ENCODE results near the gene FAT1.

FAT1 gene

DNA sequence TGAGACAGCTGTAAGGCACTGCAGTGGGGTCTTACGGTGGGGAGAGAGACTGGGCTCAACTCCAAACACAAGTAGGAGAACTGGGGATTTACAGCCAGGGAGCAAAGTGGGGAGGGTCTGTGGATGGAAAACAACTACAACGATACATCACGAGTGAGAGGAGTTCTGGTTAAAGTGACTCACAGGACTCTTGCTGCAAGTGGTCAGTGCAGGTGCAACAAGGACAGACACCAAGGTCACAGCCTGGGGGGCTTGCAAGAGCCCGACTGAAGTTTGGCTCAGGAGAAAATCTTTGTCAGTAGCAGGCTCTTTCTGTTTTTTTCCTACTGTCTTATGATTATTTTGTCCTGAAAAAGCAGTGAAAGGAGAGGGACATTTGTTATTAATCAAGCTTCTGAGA, 10.1 kb upstream of the FAT1 start:
- no peak overlapping the region for H3K4me3 Mint-ChIP-seq
- no peak for ATAC-seq
- no peaks in the 10 kb centered on the region for H3K27me3 Mint-ChIP-seq
- H3K4me1 Mint-ChIP-seq, result no peaks in the 10 kb centered on the region
- H3K27ac Mint-ChIP-seq, result no peak overlapping the region
- no peaks in the 10 kb centered on the region for H3K36me3 Mint-ChIP-seq
- H3K9me3 Mint-ChIP-seq, result peaks cover 6% of the 10 kb centered on the region

DNA sequence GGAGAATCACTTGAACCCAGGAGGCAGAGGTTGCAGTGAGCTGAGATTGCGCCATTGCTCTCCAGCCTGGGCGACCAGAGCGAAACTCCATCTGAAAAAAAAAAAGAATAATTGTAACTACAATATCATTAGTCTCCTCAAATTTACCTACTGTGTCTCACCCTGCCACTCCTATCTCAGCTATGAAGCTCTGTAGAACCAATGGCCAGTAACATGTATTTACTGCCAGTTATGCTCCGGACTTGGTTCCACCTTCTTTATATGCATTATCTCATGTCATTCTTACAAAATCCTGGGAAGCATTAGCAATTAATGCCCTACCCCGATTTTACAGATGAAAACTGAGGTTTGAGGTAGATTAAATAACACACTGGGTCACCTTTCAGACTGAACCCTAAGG, 7.0 kb upstream of the FAT1 start:
- no peak for ATAC-seq
- Mint-ChIP-seq H3K9me3 (peaks cover 4% of the 10 kb centered on the region), H3K27ac (no peak overlapping the region), H3K27me3 (peaks cover 24% of the 10 kb centered on the region), H3K4me1 (no peaks in the 10 kb centered on the region), H3K36me3 (no peaks in the 10 kb centered on the region), H3K4me3 (no peak overlapping the region)

DNA sequence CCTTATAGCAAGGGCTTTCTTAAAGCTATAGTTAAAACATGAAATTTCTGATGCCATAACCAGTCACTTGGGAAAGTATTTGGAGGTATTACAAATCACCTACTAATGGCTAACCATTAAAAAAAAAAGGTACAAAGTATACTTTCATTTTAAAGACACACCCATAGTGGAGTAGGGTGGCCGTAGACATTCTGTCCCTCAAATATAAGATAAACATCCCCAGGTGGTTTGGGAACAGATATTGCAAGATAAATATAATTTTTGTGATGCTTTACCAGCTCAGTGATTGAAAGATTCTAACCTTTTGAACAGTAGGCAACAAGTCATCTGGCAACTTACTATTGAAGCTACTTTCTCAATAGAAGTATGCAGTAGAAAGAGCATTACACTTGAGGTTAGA, 6.2 kb upstream of the FAT1 start:
- ATAC-seq, result no peak
- Mint-ChIP-seq H3K27me3 (peaks cover 31% of the 10 kb centered on the region), H3K9me3 (peaks cover 3% of the 10 kb centered on the region), H3K4me1 (no peaks in the 10 kb centered on the region), H3K27ac (no peak overlapping the region), H3K4me3 (no peak overlapping the region), H3K36me3 (no peaks in the 10 kb centered on the region)

DNA sequence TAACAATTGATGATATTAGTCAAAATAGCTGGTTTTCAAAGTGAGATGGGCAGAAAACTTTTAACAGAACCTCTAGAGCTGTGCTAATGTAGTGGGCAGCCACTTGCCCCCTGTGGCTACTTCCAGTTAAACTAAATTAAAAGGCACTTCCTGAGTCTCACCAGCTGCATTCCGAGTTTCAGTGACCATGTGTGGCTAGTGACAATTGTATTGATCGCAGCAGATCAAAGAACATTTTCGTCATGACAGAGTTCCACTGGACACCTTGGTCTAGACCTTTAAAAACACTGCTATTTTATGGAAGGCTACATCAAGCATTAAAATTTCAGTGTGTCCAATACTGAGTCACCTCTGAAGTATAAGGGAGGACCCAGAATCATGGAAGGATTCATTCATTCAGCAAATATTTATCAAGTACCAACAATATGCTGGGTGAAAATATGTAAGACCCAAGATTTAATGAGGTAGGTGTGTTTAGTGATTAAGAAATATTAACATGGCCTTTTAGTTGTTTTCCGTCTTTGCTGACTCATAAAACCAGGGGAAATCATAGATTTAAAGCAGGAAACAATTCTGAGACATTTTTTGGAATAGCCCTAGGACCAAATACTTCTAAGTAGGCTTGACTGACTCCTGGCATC, 5.1 kb upstream of the FAT1 start:
- no peak for ATAC-seq
- no peak overlapping the region for H3K27ac Mint-ChIP-seq
- no peaks in the 10 kb centered on the region for H3K36me3 Mint-ChIP-seq
- H3K27me3 Mint-ChIP-seq, result peaks cover 35% of the 10 kb centered on the region
- no peaks in the 10 kb centered on the region for H3K4me1 Mint-ChIP-seq
- H3K9me3 Mint-ChIP-seq, result no peaks in the 10 kb centered on the region
- no peak overlapping the region for H3K4me3 Mint-ChIP-seq

DNA sequence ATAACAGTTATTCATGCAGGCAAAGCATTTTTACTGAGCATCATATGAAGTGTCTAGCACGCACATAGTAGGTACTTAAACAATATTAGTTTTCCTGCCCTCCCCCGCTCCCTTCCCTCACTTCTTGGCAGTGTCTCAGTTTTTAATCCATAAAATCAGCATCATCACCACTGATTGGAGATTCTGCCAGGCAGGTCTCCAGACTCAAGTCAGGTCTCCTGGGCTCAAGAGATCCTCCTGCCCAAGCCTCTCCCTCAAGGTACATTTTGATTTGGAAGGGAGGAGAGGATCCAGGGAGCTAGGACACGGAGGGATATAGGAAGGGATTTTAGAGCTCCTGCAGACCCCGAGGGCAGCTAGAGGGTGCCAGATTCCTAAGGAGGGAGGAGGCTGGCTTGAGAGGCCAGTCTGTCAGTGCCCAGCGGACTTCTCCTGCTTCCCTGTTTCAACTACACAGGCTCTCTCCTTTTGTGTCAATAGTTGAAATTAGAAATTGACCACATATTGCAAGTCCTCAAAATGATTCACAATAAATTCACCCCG, 4.4 kb upstream of the FAT1 start:
- Mint-ChIP-seq H3K9me3 (no peaks in the 10 kb centered on the region), H3K27me3 (peaks cover 35% of the 10 kb centered on the region), H3K27ac (no peak overlapping the region), H3K36me3 (no peaks in the 10 kb centered on the region), H3K4me1 (no peaks in the 10 kb centered on the region), H3K4me3 (no peak overlapping the region)
- ATAC-seq, result no peak

DNA sequence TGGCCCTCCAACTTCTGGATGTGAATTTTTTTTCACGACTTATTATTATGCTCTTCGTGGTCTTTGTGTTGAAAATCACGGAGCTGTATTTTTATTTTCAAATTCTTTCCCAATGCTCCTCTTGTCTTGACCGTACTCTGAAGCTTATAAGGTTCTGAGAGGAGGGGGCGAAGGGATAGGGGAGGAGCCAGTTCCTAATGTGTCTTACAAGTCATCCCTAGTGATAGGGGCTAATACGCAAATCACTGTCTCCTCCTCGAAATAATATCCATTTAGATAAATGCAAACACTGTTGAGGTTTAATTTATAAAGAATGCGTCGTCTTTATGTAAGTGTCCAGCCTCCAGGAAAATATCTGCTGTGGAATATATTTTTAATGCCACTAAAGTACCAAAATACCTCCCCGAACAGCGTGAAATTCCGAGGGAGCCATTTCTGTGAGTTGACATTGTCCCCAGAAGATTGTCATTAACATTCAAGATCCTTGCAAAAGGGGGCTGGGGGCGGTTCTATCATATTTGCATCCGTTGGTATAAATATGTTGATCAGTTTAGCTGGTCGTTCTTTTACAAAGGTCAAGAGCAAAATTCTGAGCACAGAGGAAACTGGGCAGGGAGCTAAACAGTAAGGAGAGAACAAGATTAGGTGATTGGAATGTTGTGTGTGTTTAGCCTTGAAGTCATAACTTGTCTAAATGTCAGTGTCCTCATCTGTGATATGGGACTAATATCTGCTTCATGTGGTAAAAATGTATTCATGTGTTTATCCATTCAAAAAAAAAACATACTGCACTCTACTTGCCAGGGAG, 3.7 kb upstream of the FAT1 start:
- no peaks in the 10 kb centered on the region for H3K4me1 Mint-ChIP-seq
- H3K4me3 Mint-ChIP-seq, result peak overlapping the region; percentile 9
- H3K36me3 Mint-ChIP-seq, result no peaks in the 10 kb centered on the region
- H3K27me3 Mint-ChIP-seq, result peaks cover 35% of the 10 kb centered on the region
- H3K9me3 Mint-ChIP-seq, result no peaks in the 10 kb centered on the region
- no peak for ATAC-seq
- no peak overlapping the region for H3K27ac Mint-ChIP-seq

DNA sequence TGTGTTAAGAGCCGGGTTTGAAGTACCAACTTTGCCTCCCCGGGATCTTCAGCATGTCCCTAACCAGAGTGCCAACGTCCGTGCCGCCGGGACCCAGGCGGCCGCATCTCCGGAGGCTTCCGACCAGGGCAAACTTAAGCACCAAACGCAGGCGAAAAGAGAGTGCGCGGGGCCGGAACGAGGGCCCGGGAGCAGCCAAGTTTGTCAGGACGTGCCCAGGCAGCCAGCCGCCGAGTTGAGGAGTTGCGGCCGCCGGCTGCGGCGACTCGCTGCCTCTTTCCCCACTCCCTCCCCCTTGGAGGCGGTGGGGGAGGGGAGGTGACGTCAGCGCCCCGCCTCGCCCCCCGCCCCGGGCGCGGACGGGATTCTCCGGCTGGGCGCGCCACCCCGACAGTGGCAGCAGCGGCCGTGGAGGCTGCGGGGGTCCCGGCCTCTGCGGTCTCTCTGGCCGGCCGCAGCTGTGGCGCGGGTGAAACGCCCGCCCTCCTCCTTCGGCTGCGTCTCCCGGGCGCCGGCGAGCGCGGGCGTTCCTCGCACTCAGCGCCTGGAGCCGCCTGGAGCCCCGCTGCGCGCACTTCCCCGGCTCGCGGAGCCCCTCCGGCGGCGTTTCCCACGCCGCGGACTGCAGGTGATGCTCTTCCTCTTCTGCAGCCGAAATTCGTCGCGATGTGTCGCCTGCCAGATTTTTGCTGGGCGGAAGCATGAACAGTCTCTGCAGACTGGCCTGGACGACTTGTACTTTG, 2.9 kb upstream of the FAT1 start:
- H3K4me3 Mint-ChIP-seq, result peak overlapping the region; percentile 9

DNA sequence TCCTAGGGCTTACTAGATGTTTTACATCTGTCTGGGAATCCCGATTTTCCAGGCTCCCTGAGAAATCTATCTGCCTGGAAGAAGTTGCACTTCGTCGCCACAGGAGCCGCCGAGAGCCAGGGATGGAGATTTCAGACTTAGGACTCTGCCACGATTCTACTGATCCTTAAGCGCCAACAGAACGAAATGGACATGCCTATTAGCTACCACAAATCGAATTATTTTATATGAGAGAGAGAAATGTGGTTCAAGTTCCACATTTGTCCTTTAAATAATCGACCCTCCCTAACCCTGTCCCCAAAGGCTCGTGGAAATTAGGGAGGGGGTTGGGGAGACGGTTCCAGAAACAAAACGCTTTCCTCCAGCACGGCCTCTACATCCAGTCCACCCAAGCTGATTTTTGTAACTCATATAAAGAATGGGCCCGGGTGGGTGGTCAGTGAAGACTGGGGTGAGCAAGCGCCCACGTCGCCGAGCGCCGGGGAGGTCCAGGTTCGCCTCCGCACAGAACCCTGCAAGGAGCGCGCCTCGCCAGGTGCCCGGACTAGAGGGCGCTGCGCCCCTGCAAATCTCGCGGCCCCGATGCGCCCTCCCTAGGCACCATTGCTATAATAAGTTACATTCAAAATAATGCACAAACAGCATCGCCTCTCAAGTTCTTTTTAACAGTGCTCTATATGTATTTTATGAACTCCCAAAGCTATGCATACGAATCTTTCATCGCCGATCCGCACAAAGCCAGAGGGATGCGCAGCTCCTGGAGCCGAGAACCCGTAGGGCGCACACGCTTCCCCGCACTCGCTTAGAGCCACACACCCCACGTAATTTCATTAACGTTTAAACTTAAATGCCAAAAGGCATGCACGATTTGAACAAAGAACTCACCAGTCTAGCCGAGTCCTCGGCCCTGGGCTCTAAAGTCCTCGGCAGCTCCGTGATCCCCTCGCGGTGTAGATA, 2.1 kb upstream of the FAT1 start:
- Mint-ChIP-seq H3K27ac (no peak overlapping the region), H3K4me1 (no peaks in the 10 kb centered on the region), H3K36me3 (no peaks in the 10 kb centered on the region), H3K9me3 (no peaks in the 10 kb centered on the region), H3K27me3 (peaks cover 35% of the 10 kb centered on the region), H3K4me3 (no peak overlapping the region)
- no peak for ATAC-seq

More for the DNA sequence above, 2.9 kb upstream of the FAT1 start:
- H3K4me1 Mint-ChIP-seq, result no peaks in the 10 kb centered on the region
- H3K27me3 Mint-ChIP-seq, result peaks cover 35% of the 10 kb centered on the region
- no peaks in the 10 kb centered on the region for H3K9me3 Mint-ChIP-seq
- no peak for ATAC-seq
- no peaks in the 10 kb centered on the region for H3K36me3 Mint-ChIP-seq
- no peak overlapping the region for H3K27ac Mint-ChIP-seq

DNA sequence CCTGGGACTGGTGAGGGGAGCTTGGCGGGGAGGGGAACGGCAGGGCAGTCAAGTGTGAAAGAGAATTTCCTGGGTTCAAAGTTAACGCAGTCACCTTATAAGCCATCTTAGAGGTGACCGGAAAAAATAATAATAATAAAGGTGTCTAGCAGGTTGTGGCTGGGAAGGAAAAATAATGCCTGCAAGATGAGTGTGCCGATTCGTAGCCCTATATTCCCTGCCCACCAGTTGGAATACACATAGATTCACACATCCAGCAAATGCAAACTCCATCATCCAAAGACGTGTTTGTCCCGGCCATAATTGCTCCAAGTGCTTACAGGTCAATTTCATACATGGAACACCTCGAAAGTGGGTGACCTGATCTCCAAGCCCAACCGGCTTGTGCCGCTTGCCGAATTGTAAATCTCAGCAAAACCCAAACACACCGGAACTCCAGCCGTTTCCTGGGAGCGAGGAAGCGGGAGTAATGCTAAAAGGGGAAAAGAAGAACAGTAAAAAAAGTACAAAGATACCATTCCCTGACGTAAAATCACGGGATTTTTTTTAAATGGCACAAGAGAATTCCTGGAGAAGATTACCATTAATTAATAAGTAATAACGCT, 1.3 kb upstream of the FAT1 start:
- Mint-ChIP-seq H3K4me1 (no peaks in the 10 kb centered on the region), H3K36me3 (no peaks in the 10 kb centered on the region), H3K9me3 (no peaks in the 10 kb centered on the region), H3K27ac (no peak overlapping the region), H3K27me3 (peaks cover 35% of the 10 kb centered on the region), H3K4me3 (no peak overlapping the region)
- ATAC-seq, result no peak

DNA sequence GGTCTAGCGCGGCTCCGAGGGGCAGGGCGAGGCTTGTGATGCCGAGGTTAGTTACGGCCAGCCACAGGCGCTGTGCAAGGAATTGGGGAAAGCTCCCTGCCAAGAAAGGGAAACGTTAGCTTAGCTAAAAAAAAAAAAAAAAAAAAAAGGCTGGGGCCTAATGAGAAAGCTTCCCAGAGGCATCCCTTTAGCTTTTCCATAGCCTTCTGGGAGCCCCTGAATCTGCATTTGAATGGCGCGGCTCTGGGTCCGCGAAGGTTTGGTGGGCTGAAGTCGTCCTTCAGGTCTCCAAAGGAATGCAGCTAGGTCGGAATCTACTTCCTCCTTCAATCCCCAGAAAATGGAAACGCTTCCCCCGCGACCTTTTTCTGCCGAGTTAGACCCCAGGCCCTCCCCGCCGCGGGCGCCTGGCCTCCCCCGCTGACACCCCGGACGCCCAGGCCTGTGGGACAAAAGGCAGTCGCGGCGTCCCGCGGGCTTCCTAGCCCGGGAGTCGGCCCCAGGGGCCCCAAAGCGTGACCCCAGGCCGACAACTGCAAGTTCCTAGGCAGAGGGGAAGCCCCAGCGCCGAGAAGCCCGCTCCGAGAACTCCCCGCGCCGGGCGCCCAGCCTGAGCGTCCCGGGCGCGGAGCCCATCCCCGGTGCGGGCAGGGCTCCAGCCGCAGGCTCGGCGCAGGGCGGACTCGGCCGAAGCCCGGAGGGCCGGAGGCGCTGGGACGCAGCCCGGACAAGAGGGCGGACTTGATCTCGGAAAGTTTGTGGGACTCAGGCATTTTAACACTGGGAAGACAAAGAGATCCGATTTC, 605 bp upstream of the FAT1 start:
- no peak overlapping the region for H3K4me3 Mint-ChIP-seq
- H3K27ac Mint-ChIP-seq, result no peak overlapping the region
- H3K27me3 Mint-ChIP-seq, result peaks cover 35% of the 10 kb centered on the region
- no peaks in the 10 kb centered on the region for H3K4me1 Mint-ChIP-seq
- no peaks in the 10 kb centered on the region for H3K9me3 Mint-ChIP-seq
- ATAC-seq, result no peak
- H3K36me3 Mint-ChIP-seq, result no peaks in the 10 kb centered on the region

DNA sequence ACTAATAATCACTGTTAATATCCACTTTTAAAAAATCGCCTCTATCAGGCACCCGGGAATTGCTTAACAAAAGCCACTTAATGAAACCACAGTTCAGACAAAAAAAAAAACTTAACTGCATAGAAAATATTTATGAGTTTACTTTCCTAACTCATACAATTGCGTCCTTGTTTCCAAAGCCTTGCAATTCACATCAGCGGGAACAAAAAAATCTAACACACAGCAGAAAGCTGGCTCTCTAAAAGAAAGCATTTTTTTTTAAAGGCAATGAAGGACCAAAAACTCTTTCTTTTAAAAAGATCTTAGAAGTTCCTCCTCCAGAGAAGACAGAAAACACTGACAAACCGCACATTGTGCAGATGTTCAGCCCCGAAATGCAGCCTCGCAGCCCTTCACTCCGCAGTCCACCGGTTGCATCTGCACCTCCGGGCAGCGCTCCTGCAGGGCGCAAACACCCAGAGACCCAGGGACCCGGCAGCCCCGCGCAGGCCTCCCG, 812 bp downstream of the FAT1 start:
- H3K27me3 Mint-ChIP-seq, result peaks cover 34% of the 10 kb centered on the region
- H3K27ac Mint-ChIP-seq, result no peak overlapping the region
- H3K4me1 Mint-ChIP-seq, result no peaks in the 10 kb centered on the region
- H3K36me3 Mint-ChIP-seq, result no peaks in the 10 kb centered on the region
- no peak for ATAC-seq
- H3K4me3 Mint-ChIP-seq, result no peak overlapping the region
- H3K9me3 Mint-ChIP-seq, result no peaks in the 10 kb centered on the region

DNA sequence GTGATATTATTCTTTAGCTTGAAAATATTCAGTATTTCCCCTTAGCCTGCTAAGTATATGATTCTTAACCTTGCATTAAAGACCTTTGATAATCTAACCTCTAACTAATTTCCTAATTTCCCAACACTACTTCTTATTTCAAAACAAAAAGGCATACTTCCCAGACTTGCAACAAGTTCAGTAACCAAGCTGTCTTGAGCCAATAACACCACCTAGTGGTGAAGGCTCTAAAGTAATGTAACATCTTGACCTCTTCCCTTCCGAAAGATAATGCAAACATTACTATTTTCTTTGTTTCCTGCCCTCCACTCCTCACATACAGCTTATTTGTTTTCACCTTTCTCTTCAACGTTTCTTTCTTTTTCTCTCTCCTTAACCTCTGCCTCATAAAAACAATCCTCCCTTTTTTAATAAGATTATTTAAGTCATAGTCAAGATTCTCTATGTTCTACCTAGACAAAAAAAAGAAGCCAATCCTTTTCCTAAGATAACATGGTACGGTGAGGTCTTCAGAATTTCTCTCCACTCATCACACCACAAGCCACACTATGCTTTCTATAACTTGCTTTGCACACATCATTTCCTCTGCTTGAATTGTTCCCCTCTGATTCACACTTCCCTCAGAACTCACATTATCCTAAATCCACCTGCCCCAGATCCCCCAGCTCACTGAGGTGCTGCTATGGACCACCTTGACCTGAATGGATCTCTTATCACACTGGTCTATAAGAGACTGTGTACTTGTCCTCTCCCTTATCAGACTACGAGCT, 3.5 kb downstream of the FAT1 start:
- ATAC-seq, result no peak
- Mint-ChIP-seq H3K4me1 (no peaks in the 10 kb centered on the region), H3K27ac (no peak overlapping the region), H3K4me3 (no peak overlapping the region), H3K36me3 (no peaks in the 10 kb centered on the region), H3K27me3 (peaks cover 6% of the 10 kb centered on the region), H3K9me3 (peaks cover 3% of the 10 kb centered on the region)

DNA sequence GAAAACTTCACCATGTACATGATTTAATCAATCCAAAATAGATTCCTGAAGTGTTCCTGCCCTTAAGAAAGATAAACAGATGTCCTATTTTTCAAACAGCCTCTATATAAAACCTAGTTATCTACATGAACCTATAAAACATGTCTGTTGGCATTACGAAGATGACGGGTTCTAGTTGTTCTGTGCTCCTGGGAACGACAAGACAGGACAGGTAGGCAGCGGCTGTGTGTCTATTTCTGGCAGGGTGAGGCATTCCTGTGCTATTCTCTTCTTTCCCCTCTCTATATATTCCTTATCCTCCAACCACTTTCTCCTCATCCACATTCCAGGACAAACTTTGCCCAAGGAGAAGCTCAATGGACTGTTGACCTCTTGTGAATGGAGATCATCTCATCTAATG, 6.1 kb downstream of the FAT1 start:
- Mint-ChIP-seq H3K9me3 (peaks cover 7% of the 10 kb centered on the region), H3K4me3 (no peak overlapping the region), H3K27ac (no peak overlapping the region), H3K27me3 (no peaks in the 10 kb centered on the region), H3K4me1 (no peaks in the 10 kb centered on the region), H3K36me3 (no peaks in the 10 kb centered on the region)
- no peak for ATAC-seq

Measured in stimulated activated memory B cell treated with anti-CD40 and anti-IgM and Interleukin-4, amounts not matched to agents 10 μg/mL and 1 μg/mL and 100 μg/mL, for 72 hours (primary cell).